T-helper 1 cell (primary cell): Measurements from ENCODE around the gene EFCAB11.
"Not testable (repeated sequence)": the region's sequence is repeated elsewhere in the genome, so short reads cannot be mapped to it uniquely, and the experiment has no call there.

Source experiments
- DNase-seq, 5 donors: peaks; one replicate each; pipeline ENCODE4 v3.0.0-alpha.2; 2012 to 2020

The EFCAB11 gene

GRCh38 chr14:89911010-89911919 lies 43.3 kb downstream of the EFCAB11 start:
- no peak for DNase-seq

GRCh38 chr14:89910691-89911009 lies 43.9 kb downstream of the EFCAB11 start:
- DNase-seq: no peak

- DNase-seq: no peak
Observed at GRCh38 chr14:89909586-89909985, 44.9 kb downstream of the EFCAB11 start.

- DNase-seq: no peak
Observed at GRCh38 chr14:89908712-89909450, 45.6 kb downstream of the EFCAB11 start.

DNA sequence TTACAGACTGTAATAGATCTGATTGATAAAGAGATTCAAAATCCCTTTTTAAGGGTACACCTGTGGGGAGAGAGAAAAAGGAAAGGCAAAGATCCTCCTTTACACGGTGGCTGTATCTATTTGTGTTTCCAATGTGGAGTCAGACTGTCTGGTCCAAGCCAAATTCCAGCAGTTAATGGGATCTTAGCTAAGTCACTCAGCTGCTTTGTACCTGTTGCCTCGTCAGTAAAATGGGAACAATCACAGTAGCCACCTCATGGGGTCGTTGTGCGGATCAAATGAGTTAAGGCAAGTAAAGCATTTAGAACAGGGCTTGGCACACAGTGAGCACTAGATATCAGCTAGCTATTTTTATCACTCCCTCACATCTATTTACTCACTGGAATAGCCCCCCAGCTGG lies 46.9 kb downstream of the EFCAB11 start:
- DNase-seq: no peak

DNA sequence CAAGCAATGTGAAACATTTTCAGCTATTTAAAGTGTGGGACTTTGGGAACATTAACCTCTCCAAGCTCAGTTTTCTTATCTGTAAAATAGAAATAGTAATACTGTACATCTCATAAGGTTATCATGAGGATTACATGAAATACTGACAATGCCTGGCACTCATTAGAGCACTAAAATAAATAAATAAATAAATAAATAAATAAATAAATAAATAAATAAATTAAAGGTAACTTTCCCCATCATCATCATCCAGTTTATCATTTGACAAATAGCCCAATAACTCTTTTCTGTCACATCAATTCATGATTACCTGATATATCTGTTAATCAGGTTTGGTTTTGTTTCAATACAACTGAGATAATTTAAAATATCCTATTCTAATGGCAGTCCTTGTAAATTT lies 48.5 kb downstream of the EFCAB11 start:
- no peak for DNase-seq

DNA sequence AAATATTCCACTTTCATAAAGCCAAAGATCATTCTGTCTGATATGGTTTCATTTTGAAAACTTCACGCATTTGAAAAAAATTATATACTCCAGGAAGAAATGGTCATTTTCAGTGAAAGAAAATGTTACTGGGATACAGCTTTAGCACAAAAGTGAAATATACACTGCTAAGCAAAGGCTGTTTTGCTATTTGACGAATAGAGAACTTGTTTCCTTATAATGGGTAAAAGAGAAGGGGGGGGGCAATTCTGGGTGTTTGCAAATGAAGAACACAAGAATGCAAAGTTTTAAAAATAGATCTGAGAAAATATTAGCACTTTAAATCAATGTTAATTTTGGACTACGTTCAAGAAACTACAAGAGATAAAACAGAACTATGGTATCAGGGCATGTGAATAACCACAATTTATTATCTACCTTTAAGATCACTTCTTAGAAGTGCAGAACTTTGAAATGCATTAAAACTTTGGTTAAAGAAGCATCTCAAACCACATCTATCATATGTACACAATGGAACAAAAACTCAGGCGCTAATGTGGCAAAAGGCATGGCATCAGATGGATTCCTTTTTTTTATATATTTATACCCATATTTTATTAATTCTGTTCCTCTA lies 51.1 kb downstream of the EFCAB11 start:
- DNase-seq: no peak

DNA sequence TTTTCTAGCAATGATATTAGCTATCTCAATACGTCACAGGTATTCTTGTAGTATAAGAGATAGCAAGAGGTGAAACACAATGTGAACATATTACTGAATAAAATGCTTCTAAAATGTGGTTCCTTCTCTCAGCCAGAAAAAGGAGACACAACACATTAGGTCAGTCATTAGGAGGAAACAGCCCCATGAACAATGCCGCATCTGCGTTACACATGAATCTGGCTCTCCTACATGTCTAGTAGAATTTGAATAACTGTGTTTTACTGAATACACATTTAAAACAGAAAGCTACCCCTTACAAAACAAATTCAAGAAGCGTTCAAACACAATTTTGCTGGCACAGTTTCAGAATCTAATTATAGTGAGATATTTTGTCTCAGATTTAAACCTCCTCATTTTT lies 51.6 kb downstream of the EFCAB11 start:
- DNase-seq: no peak

- DNase-seq: no peak
Observed at GRCh38 chr14:89900802-89901201, 53.7 kb downstream of the EFCAB11 start.

DNA sequence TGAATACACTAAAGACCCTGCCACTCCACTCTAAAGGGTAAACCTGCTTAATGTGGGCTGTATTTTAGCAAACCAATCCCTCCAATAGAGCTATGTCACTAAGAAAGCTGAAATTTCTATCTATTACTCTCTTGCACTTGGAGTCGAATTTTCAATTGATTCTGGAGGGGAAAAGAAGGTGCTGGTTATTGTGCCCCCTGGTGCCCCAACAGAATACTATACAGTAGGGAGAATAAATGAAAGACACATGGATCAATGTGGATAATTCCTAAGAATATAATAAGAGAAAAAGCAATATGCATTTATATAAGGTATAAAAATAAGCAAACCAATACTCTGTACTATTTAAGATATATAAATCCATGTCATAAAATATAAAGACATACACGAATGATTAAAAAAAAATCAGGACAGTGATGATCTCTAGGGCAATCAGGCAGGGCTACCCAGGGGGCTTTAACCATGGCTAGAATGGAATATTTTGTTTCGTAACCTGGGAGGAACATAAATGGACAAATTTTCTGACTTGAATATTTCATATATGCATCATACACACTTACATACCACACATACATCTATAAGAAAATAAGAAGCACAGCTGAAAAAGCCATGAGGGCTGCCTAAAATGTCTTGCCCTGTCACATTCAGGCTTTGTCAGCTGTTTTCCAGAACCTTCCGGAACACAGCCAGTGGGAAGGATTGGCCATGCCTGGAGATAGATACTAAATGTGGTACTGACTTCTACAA lies 54.4 kb downstream of the EFCAB11 start:
- peak in 2 of 5 donors; percentile 3 to 15 for DNase-seq

- DNase-seq: no peak
Observed at GRCh38 chr14:89899291-89899690, 55.2 kb downstream of the EFCAB11 start.

DNA sequence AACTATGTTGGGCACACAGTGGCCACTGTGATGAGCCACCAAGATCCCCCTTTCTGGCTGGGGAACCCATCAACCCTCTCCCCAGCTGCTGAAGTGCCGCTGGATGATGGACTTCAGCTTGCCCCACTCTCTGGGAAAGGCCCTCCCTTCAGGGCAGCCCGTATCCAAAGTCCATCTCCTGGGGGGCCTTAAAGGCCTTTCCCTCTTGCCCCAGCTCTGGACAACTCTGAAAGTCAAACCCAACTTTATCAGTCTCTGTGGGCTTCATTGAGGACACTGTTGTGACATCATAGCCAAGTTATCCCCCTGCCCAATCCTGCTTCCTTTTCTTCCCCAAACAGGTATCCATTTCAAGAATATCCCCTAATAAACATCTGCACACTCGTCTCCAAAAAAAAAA lies 61.1 kb downstream of the EFCAB11 start:
- not testable (repeated sequence) for DNase-seq

DNA sequence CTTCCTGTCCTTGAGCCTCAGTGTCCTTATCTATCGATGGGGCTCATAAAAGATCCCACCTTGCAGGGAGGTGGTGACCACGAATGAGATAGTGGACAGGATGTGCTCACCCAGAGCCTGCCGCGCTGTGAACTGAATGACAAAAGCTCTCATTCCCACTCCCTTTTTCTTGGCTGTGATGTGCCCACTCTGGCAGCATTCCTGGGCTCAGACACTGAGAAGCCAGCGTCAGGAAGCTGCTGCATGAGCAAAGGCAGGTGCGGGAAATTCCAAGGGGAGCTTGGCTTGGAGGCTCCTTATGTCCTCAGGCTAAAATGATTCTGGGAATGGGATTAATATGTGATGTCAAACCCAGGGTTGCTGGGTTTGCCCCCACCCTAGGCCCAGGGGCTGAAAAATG lies 61.6 kb downstream of the EFCAB11 start:
- DNase-seq: no peak

DNA sequence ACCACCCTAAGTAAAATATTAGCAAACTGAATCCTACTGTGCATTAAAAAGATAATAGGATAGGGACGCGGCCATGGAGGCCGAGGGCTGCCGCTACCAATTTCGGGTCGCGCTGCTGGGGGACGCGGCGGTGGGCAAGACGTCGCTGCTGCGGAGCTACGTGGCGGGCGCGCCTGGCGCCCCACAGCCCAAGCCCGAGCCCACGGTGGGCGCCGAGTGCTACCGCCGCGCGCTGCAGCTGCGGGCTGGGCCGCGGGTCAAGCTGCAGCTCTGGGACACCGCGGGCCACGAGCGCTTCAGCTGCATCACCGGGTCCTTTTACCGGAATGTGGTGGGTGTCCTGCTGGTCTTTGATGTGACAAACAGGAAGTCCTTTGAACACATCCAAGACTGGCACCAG lies 62.8 kb downstream of the EFCAB11 start:
- not testable (repeated sequence) for DNase-seq

- no peak for DNase-seq
Observed at GRCh38 chr14:89891055-89891454, 63.5 kb downstream of the EFCAB11 start.

DNA sequence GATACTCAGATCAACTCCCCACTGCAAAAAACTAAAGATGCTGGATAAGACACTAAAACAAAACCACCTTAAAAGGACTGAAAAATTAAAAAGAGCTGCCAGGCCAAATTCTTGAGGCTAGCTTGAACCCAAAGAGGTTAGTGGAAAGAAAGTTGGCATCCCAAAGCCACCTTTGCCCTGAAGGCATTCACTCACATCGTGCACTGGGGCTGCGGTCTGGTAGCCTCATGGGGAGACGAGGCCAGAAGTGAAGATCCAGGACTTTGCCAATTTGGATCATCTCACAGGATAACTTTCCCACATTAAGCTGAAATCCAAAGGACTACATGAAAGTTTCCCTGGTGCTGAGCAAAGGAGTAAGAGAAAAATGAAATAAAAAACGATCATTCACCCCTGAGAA lies 63.9 kb downstream of the EFCAB11 start:
- DNase-seq: no peak

DNA sequence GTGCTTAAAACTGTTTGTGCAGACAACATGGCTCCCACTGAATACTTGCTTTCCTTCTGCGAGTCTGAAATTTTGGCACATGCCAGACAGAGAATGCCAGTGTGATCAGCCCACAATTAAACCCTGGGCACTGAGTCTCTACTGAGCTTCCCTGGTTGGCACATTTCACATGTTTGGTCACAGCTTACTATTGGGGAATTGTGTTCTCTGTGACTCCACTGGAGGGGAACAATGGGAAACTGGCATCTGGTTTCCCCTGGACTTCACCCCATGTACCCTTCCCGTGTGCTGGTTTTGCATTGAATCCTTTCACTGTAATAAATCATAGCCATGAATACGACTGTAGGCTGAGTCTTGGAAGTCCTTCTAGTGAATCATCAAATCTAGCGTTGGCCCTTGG lies 64.9 kb downstream of the EFCAB11 start:
- DNase-seq: no peak

- DNase-seq: no peak
Observed at GRCh38 chr14:89884761-89885160, 69.8 kb downstream of the EFCAB11 start.

DNA sequence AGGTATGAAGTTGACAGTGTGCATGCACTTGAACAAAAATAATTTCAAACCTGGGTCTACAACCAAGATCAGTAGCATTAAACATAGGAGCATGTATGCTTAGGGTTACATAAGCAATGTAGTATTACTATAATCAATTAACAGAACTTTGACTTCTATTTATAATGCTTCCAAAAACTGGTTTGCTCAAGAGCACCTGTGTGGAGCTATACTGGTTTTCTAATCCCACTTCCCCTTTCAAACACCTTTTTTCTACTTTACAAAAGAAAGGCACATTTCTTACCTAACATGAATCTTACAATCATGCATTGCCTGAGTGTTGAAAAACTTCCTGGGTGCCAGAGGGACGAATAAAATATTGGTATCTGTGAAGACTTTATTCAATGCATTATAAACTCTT lies 72.7 kb downstream of the EFCAB11 start:
- no peak for DNase-seq

GRCh38 chr14:89874091-89874490 lies 80.4 kb downstream of the EFCAB11 start:
- DNase-seq: not testable (repeated sequence)

DNA sequence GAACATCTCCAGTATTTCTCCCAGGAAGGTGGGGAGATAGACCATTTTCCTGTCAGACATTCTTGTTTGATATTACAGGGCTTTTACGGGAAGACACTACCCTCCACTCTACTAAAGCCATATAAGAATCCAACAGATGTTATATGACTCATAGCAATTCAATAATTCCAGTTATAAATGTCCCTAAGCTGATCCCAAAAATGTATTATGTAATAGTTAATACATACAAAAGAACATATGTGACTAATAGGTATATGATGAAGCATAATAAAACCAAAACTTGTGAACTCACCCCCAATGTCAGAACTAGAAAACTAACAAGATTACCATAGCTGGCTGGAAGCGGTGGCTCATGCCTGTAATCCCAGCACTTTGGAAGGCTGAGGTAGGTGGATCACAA lies 84.2 kb downstream of the EFCAB11 start:
- no peak for DNase-seq

GRCh38 chr14:89869606-89870005 lies 84.9 kb downstream of the EFCAB11 start:
- DNase-seq: no peak

GRCh38 chr14:89866458-89866857 lies 88.1 kb downstream of the EFCAB11 start:
- DNase-seq: no peak
